ENCODE results near the gene COLEC11. TPM values are rescaled to one million over a fixed set of nuclear protein-coding genes. Genes with fewer than 3 reads are reported as not detected.

The COLEC11 gene
- polyA plus RNA-seq, 2 of the 4 experiments (the other 2 are of a cell fraction) = 0.30 to 0.97 TPM

- Histone ChIP-seq H3K4me1 (no peaks in the 10 kb centered on the region), H3K27ac (no peak overlapping the region), H3K4me2 (no peak overlapping the region), H3K9me3 (no peaks in the 10 kb centered on the region), H3K4me3 (no peak overlapping the region)
- POLR2A ChIA-PET = no interaction called here
- TF ChIP-seq HOXB13 (CRISPR knock-in tag; IDR thresholded peaks at IDR 0.05; ENCODE audit: low read depth) (no peak), POLR2A (IDR thresholded peaks at IDR 0.05; ENCODE audit: low read length) (no peak), ESRRA (IDR thresholded peaks at IDR 0.05; ENCODE audit: borderline replicate concordance, low read length) (no peak), HOXA7 (CRISPR knock-in tag; IDR thresholded peaks at IDR 0.05) (no peak), RNF2 (IDR thresholded peaks at IDR 0.05; ENCODE audit: borderline replicate concordance, low read depth) (no peak), HEYL (CRISPR knock-in tag; IDR thresholded peaks at IDR 0.05) (no peak), E2F6 (IDR thresholded peaks at IDR 0.05; ENCODE audit: borderline replicate concordance, low read depth) (no peak), GATA3 (IDR thresholded peaks at IDR 0.05; ENCODE audit: borderline replicate concordance) (no peak)
- TF ChIP-seq, protein P1, sequence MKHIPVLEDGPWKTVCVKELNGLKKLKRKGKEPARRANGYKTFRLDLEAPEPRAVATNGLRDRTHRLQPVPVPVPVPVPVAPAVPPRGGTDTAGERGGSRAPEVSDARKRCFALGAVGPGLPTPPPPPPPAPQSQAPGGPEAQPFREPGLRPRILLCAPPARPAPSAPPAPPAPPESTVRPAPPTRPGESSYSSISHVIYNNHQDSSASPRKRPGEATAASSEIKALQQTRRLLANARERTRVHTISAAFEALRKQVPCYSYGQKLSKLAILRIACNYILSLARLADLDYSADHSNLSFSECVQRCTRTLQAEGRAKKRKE (CRISPR knock-in tag; IDR thresholded peaks at IDR 0.05; ENCODE audit: low read depth) = no peak
- DNase-seq (ENCODE audit: low read depth in 1 of 2, low spot score in 1 of 2) (no peak), ATAC-seq (no peak), FAIRE-seq (no peak)
- WGBS (ENCODE audit: missing lambda C conversion rate) = 32% methylated on average over 11 of the region's 11 CpGs
- CTCF ChIA-PET = interaction anchor here (1.4 kb wide), 1 partner anchor 21 kb away, joined by 4 read pairs; no protein-coding TSS in a partner anchor
Measured at GRCh38 chr2:3670941-3671340, 76.0 kb downstream of the COLEC11 start.

DNA sequence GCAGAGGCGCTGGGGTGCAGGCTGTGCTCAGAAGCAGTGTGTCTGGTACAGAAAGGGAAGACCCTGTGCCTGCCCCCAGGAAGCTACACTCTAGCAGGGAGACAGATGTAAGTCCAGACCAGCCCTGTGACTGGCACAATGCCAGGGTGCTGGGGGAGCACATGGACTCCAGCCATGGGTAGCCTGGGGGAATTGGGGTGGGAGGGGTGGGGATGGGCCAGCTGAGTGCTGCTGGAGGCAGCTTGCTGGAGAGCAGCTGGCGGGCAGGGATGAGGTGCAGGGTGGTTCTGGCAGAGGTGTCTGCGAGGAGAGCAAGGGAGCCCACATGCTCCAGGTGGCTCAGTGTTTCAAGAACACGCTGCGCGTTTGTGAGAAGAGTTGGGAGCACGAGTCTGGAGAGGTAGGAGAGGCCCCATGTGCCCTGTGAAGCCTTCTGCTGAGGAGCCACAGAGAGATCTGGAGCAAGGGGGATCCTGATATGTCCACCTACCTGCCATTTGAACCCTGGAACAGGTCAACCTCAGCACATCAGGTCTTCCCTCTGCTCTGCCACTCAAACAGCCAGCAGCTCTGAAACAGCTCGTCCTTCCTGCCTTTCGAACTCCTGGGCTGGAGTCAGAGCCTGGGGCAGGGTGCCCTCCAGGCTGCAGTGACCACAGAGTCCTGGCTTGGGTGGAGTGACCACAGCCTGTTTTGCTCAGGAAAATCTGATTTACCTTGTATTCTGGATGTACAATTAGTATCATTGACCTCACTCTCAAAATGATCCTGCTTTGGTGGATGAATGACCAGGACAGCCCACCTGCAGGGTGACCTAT lies 78.2 kb downstream of the COLEC11 start:
- TF ChIP-seq EHF (CRISPR knock-in tag; IDR thresholded peaks at IDR 0.05) (no peak), RARB (CRISPR knock-in tag; IDR thresholded peaks at IDR 0.05) (no peak), RAD21 (conservative IDR thresholded peaks at IDR 0.05 in 1 of 2, IDR thresholded peaks at IDR 0.05 in 1 of 2) (no peak), MAFK (IDR thresholded peaks at IDR 0.05; ENCODE audit: partially characterized antibody) (no peak), HOXB13 (CRISPR knock-in tag; IDR thresholded peaks at IDR 0.05; ENCODE audit: low read depth) (no peak), ZNF302 (CRISPR knock-in tag; IDR thresholded peaks at IDR 0.05) (no peak), ZC3H11A (IDR thresholded peaks at IDR 0.05) (no peak), KDM1A (IDR thresholded peaks at IDR 0.05; ENCODE audit: low read depth) (no peak)
- TF ChIP-seq, protein P2, sequence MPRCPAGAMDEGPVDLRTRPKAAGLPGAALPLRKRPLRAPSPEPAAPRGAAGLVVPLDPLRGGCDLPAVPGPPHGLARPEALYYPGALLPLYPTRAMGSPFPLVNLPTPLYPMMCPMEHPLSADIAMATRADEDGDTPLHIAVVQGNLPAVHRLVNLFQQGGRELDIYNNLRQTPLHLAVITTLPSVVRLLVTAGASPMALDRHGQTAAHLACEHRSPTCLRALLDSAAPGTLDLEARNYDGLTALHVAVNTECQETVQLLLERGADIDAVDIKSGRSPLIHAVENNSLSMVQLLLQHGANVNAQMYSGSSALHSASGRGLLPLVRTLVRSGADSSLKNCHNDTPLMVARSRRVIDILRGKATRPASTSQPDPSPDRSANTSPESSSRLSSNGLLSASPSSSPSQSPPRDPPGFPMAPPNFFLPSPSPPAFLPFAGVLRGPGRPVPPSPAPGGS (IDR thresholded peaks at IDR 0.05) = no peak
- no peak for DNase-seq (ENCODE audit: low read depth in 1 of 2, low spot score in 1 of 2)
- 43% methylated on average over 9 of the region's 9 CpGs for WGBS (ENCODE audit: missing lambda C conversion rate)
- Histone ChIP-seq H3K4me1 (no peaks in the 10 kb centered on the region), H3K27ac (no peak overlapping the region), H3K9me3 (no peaks in the 10 kb centered on the region), H3K4me2 (no peak overlapping the region), H3K4me3 (no peak overlapping the region)
- FAIRE-seq = no peak
- POLR2A ChIA-PET = no interaction called here
- CTCF ChIA-PET = no interaction called here
- ATAC-seq = no peak; a peak in 1 of 6 replicates

- no peak overlapping the region for H3K4me3 ChIP-seq
- H3K4me1 ChIP-seq = no peaks in the 10 kb centered on the region
- 50% methylated on average over 9 of the region's 9 CpGs for WGBS (ENCODE audit: missing lambda C conversion rate)
- POLR2A ChIA-PET = no interaction called here
- H3K4me2 ChIP-seq = no peak overlapping the region
- FAIRE-seq (no peak), DNase-seq (ENCODE audit: low read depth in 1 of 2, low spot score in 1 of 2) (no peak), ATAC-seq (no peak)
- CTCF ChIA-PET = interaction anchor here (1.2 to 4.3 kb wide), 2 partner anchors 8 to 18 kb away, joined by 5 to 12 read pairs; no protein-coding TSS in a partner anchor
- no peak overlapping the region for H3K27ac ChIP-seq
- no peaks in the 10 kb centered on the region for H3K9me3 ChIP-seq
- TF ChIP-seq TFCP2L1 (CRISPR knock-in tag; IDR thresholded peaks at IDR 0.05) (no peak), POLR2A (IDR thresholded peaks at IDR 0.05; ENCODE audit: low read length) (no peak), BHLHE40 (IDR thresholded peaks at IDR 0.05; ENCODE audit: low read depth, low read length) (no peak), FOXS1 (CRISPR knock-in tag; IDR thresholded peaks at IDR 0.05) (no peak), MAZ (IDR thresholded peaks at IDR 0.05; ENCODE audit: borderline replicate concordance, low read depth, low read length) (no peak), RNF2 (IDR thresholded peaks at IDR 0.05; ENCODE audit: borderline replicate concordance, low read depth) (no peak), RCOR1 (IDR thresholded peaks at IDR 0.05; ENCODE audit: low read depth, low read length) (no peak), FOSB (CRISPR knock-in tag; IDR thresholded peaks at IDR 0.05) (no peak), CHD2 (IDR thresholded peaks at IDR 0.05; ENCODE audit: low read length, partially characterized antibody) (no peak), ZFP36 (IDR thresholded peaks at IDR 0.05; ENCODE audit: borderline replicate concordance, partially characterized antibody) (no peak), ZSCAN20 (CRISPR knock-in tag; IDR thresholded peaks at IDR 0.05) (no peak), ELK1 (IDR thresholded peaks at IDR 0.05; ENCODE audit: low read depth, low read length) (no peak), RFX5 (IDR thresholded peaks at IDR 0.05) (no peak), CBX2 (IDR thresholded peaks at IDR 0.05; ENCODE audit: borderline replicate concordance, low read depth) (no peak), ZNF302 (CRISPR knock-in tag; IDR thresholded peaks at IDR 0.05) (no peak), ZC3H11A (IDR thresholded peaks at IDR 0.05) (no peak), SMC3 (IDR thresholded peaks at IDR 0.05) (no peak)
Measured at GRCh38 chr2:3674066-3674845, 79.3 kb downstream of the COLEC11 start.
